Inferior parietal cortex (tissue), 1 donor: Measurements from ENCODE around the gene RDH16.
"Not testable (repeated sequence)": the region's sequence is repeated elsewhere in the genome, so short reads cannot be mapped to it uniquely, and the experiment has no call there.

Experiments used
- DNase-seq: peaks from one replicate; pipeline ENCODE4 v3.0.0-alpha.2; 2016; ENCODE audit errors: extremely low spot score

Gene RDH16

DNA sequence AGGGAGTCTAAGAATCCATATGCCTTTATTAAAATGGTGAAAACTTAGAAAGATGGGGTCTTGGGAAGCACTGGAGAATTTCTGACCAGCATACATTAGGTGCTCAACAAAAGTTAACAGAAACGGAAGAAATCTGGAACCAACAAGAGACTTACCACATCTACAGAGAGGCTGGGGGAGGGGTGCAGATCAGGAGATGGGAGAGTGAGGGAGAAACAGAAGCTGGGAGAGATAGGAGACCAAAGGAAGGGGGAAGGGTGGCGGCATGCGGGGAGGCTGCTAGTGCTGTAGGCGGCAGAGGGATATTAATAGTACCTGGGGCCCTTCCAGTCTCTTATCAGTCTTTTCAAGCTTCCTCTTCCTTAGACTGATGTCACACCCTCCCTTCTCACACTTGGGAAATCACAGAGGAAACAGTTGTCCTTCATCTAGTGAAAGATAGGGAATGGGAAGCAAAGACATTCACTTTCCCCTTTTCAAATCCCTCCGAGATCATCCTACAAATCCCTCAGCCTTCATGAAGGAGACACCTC is 30.9 kb upstream of the RDH16 start:
- DNase-seq: peak; percentile 33

- DNase-seq: peak; percentile 85
Observed at GRCh38 chr12:56987551-56988053, 30.2 kb upstream of the RDH16 start.

- DNase-seq: no peak
Observed at GRCh38 chr12:56987011-56987410, 29.6 kb upstream of the RDH16 start.

- not testable (repeated sequence) for DNase-seq
Observed at GRCh38 chr12:56985714-56986113, 28.3 kb upstream of the RDH16 start.

GRCh38 chr12:56983386-56983785 is 26.0 kb upstream of the RDH16 start:
- DNase-seq: no peak

- DNase-seq: not testable (repeated sequence)
Observed at GRCh38 chr12:56982578-56983236, 25.3 kb upstream of the RDH16 start.

DNA sequence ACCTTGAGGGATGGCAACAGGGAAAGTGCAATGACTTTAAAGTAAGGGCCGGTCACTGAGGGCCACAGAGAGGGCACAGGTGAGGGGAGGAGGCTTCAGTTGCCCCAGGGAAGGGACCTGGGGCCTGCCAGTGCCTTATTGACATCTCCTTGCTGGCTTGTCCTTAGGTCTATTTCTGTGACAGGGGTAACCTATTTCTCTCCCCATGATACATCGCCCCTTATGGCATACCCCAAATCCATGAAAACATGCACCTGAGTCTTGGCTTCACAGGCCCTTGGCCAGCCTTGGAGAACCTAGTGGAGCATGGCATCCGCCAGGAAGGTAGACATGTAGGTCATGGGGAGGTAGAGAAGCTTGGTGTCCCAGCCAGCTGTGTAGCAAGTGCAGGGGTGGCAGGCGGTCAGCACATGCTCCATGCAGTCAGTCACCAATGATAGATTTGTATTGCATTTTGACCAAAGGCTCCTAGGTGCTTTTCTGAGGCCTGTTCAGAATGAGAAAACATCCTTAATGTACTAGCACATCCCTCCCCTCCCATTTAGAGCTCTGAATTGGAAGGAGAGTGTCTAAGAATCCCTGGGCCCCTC is 23.6 kb upstream of the RDH16 start:
- DNase-seq: no peak

GRCh38 chr12:56980268-56980667 is 22.9 kb upstream of the RDH16 start:
- no peak for DNase-seq

GRCh38 chr12:56979628-56980027 is 22.2 kb upstream of the RDH16 start:
- DNase-seq: no peak

- no peak for DNase-seq
Observed at GRCh38 chr12:56978397-56979138, 21.2 kb upstream of the RDH16 start.

DNA sequence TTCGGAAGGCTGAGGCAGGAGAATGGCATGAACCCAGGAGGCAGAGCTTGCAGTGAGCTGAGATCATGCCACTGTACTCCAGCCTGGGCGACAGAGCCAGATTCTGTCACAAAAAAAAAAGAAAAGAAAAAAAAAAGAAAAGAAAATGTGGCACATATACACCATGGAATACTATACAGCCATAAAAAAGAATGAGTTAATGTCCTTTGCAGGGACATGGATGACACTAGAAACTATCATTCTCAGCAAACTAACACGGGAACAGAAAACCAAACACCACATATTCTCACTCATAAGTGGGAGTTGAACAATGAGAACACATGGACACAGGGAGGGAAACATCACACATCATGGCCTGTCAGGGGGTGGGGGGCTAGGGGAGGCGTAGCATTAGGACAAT is 20.0 kb upstream of the RDH16 start:
- DNase-seq: not testable (repeated sequence)

DNA sequence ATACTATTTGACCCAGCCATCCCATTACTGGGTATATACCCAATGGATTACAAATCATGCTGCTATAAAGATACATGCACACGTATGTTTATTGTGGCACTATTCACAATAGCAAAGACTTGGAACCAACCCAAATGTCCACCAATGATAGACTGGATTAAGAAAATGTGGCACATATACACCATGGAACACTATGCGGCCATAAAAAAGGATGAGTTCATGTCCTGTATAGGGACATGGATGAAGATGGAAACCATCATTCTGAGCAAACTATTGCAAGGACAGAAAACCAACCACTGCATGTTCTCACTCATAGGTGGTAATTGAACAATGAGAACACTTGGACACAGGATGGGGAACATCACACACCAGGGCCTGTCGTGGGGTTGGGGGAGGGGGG is 16.8 kb upstream of the RDH16 start:
- not testable (repeated sequence) for DNase-seq

DNA sequence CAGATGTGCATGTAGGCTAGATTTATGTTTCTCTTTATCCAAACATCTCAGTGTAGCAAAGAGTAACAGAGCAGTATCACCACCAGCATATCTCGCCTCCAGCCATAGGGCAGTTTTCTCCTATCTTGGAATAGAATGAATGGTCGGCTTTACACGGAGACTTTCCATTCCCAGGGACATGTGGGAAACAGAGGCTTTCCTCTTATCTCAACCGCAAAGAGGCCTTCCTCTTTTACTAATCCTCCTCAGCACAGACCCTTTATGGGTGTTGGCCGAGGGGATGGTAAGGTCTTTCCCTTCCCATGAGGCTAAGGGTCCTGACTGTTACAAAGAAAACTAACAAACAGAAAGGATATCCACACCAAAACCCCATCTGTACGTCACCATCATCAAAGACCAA is 11.5 kb upstream of the RDH16 start:
- not testable (repeated sequence) for DNase-seq

- not testable (repeated sequence) for DNase-seq
Observed at GRCh38 chr12:56965997-56966642, 8.7 kb upstream of the RDH16 start.

- not testable (repeated sequence) for DNase-seq
Observed at GRCh38 chr12:56965124-56965523, 7.7 kb upstream of the RDH16 start.

DNA sequence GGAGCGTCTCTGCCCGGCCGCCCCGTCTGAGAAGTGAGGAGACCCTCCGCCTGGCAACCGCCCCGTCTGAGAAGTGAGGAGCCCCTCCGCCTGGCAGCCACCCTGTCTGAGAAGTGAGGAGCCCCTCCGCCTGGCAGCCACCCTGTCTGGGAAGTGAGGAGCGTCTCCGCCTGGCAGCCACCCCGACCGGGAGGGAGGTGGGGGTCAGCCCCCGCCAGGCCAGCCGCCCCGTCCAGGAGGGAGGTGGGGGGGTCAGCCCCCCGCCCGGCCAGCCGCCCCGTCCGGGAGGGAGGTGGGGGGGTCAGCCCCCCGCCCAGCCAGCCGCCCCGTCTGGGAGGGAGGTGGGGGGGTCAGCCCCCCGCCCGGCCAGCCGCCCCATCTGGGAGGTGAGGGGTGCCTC is 6.1 kb upstream of the RDH16 start:
- not testable (repeated sequence) for DNase-seq

DNA sequence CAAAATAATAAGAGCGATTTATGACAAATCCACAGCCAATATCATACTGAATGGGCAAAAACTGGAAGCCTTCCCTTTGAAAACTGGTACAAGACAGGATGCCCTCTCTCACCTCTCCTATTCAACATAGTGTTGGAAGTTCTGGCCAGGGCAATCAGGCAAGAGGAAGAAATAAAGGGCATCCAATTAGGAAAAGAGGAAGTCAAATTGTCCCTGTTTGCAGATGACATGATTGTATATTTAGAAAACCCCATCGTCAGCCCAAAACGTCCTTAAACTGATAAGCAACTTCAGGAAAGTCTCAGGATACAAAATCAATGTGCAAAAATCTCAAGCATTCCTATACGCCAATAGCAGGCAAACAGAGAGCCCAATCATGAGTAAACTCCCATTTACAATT is 4.8 kb upstream of the RDH16 start:
- DNase-seq: not testable (repeated sequence)

- no peak for DNase-seq
Observed at GRCh38 chr12:56958422-56958821, 1.0 kb upstream of the RDH16 start.

- DNase-seq: no peak
Observed at GRCh38 chr12:56955631-56956256, 1.7 kb downstream of the RDH16 start.

DNA sequence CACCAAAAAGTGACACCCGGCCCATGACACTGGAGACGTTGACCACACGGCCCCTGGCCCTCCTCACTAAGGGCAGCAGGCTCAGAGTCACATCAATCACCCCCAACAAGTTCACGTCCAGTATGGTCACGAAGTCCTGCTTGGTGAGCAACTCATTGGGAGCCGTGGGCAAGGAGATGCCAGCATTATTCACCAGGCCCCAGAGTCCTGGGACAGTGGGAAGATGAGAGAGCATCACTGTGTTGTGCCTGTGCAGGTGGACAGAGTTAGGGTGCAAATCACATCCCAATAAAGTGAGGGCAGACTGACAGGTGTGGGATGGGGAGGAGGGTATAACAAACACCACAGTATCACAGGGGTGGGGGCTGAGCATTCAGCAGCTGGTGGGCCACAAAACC is 2.5 kb downstream of the RDH16 start:
- DNase-seq: no peak
